HEK293T (cell line): ENCODE results near the gene TRPT1.

ENCODE experiments used
- CTCF ChIA-PET: fragments of 350-600 bp; formaldehyde crosslinking; extraction: SDS; loops from one replicate; lab custom pipeline; 2021; ENCODE audit warnings: antibody characterized with exemption, inconsistent platforms; lab: Yijun Ruan, JAX
- POLR2A ChIA-PET: fragments of 350-600 bp; formaldehyde crosslinking; extraction: SDS; loops from one replicate; lab custom pipeline; 2020; ENCODE audit warnings: antibody characterized with exemption, inconsistent platforms; lab: Yijun Ruan, JAX
- DNase-seq: peaks from one replicate; pipeline ENCODE4 v3.0.0; 2012; ENCODE audit warnings: mixed read lengths; ENCODE audit errors: extremely low spot score
- ARNT ChIP-seq: fragments of 450-650 bp; IDR thresholded peaks from 2 replicates; pipeline ENCODE4 v1.6.1; 2017; ENCODE audit warnings: mild to moderate bottlenecking
- BHLHE40 ChIP-seq: fragments of 450-650 bp; IDR thresholded peaks from 2 replicates; pipeline ENCODE4 v1.6.1; 2016; ENCODE audit warnings: mild to moderate bottlenecking, moderate library complexity, borderline replicate concordance
- CTBP1 ChIP-seq: fragments of 450-650 bp; IDR thresholded peaks from 2 replicates; pipeline ENCODE4 v1.6.1; 2016; ENCODE audit warnings: borderline replicate concordance
- ELF4 ChIP-seq: fragments of 450-650 bp; IDR thresholded peaks from 2 replicates; pipeline ENCODE4 v1.6.1; 2017; ENCODE audit warnings: antibody characterized with exemption
- FOXA1 ChIP-seq: fragments of 450-650 bp; IDR thresholded peaks from 2 replicates; pipeline ENCODE4 v1.6.1; 2016; ENCODE audit warnings: mild to moderate bottlenecking
- FOXK2 ChIP-seq: fragments of 450-650 bp; IDR thresholded peaks from 2 replicates; pipeline ENCODE4 v1.6.1; 2016; ENCODE audit warnings: mild to moderate bottlenecking
- FOXM1 ChIP-seq: fragments of 450-650 bp; IDR thresholded peaks from 2 replicates; pipeline ENCODE4 v1.6.1; 2017; ENCODE audit warnings: mild to moderate bottlenecking, borderline replicate concordance
- HDGF ChIP-seq: fragments of 450-650 bp; IDR thresholded peaks from 2 replicates; pipeline ENCODE4 v1.6.1; 2017; ENCODE audit warnings: antibody characterized with exemption, borderline replicate concordance
- L3MBTL2 ChIP-seq: fragments of 450-650 bp; conservative IDR thresholded peaks from 2 replicates; pipeline ENCODE4 v1.6.1; 2016; ENCODE audit warnings: mild to moderate bottlenecking
- LEF1 ChIP-seq: fragments of 450-650 bp; IDR thresholded peaks from 2 replicates; pipeline ENCODE4 v1.6.1; 2017; ENCODE audit warnings: mild to moderate bottlenecking, borderline replicate concordance
- NFRKB ChIP-seq: fragments of 450-650 bp; IDR thresholded peaks from 2 replicates; pipeline ENCODE4 v1.6.1; 2016; ENCODE audit warnings: mild to moderate bottlenecking, moderate library complexity
- SP1 ChIP-seq: fragments of 450-650 bp; IDR thresholded peaks from 2 replicates; pipeline ENCODE4 v1.6.1; 2017
- SUZ12 ChIP-seq: fragments of 450-650 bp; IDR thresholded peaks from 2 replicates; pipeline ENCODE4 v1.6.1; 2016; ENCODE audit warnings: mild to moderate bottlenecking
- TARDBP ChIP-seq: fragments of 450-650 bp; IDR thresholded peaks from 2 replicates; pipeline ENCODE4 v1.6.1; 2016
- ZNF384 ChIP-seq: fragments of 450-650 bp; IDR thresholded peaks from 2 replicates; pipeline ENCODE4 v1.6.1; 2016
- TF ChIP-seq, protein P1 (sequence below): fragments of 450-650 bp; IDR thresholded peaks from 2 replicates; pipeline ENCODE4 v1.6.1; 2016

TRPT1 gene

GRCh38 chr11:64206457-64207255 is 19.3 kb downstream of the TRPT1 start, which contains the start of gene FERMT3:
TSS of gene FERMT3 (plus strand) at chr11:64206721. CDS start at chr11:64207365, 644 bp downstream.
- TF ChIP-seq CTBP1 = no peak
- TF ChIP-seq L3MBTL2 = no peak
- TF ChIP-seq HDGF = no peak
- no peak for TF ChIP-seq ZNF384
- TF ChIP-seq, protein P1, sequence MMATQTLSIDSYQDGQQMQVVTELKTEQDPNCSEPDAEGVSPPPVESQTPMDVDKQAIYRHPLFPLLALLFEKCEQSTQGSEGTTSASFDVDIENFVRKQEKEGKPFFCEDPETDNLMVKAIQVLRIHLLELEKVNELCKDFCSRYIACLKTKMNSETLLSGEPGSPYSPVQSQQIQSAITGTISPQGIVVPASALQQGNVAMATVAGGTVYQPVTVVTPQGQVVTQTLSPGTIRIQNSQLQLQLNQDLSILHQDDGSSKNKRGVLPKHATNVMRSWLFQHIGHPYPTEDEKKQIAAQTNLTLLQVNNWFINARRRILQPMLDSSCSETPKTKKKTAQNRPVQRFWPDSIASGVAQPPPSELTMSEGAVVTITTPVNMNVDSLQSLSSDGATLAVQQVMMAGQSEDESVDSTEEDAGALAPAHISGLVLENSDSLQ = no peak
- no peak for TF ChIP-seq FOXM1
- no peak for TF ChIP-seq ARNT
- no peak for TF ChIP-seq BHLHE40
- TF ChIP-seq SP1 = no peak
- TF ChIP-seq FOXK2 = no peak
- no peak for TF ChIP-seq FOXA1
- no peak for TF ChIP-seq LEF1
- no peak for TF ChIP-seq TARDBP
- ChIA-PET CTCF (interaction anchor here (0.7 to 3.0 kb wide), 2 partner anchors 44 to 63 kb away, joined by 3 to 14 read pairs; partner anchors contain the start of gene PLCB3), POLR2A (interaction anchor here (0.7 to 3.8 kb wide), 5 partner anchors 9 to 111 kb away, joined by 3 to 23 read pairs (median 4); partner anchors contain the start of genes PRDX5, STIP1 and TRMT112)
- DNase-seq = no peak

DNA sequence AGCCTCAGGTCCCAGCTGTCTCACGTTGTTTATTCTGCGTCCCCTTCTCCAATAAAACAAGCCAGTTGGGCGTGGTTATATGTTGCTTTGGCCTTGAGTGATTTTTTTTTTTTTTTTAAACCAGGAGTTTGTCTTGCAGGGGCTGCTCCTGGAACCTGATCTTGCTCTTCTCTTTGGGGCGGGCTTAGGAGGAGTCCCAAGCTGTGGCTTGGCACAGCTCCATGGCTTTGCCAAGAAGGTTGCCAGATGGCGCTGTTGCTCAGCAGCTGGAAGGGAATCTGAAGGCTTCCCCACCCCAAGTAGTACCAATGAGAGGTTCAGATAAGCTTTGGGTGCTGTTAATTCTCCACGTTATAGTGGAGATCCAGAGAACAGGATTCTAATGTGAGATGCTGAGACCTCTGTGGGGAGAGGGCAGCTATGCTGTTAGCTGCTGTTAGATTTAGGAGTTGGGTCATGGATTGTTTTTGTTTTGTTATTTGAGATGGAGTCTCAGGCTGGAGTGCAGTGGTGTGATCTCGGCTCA is 21.5 kb downstream of the TRPT1 start:
- CTCF ChIA-PET = interaction anchor here (0.6 to 3.0 kb wide), 19 partner anchors 11 to 374 kb away, joined by 3 to 18 read pairs (median 4); partner anchors contain the start of genes FKBP2, NUDT22, PLCB3 and STIP1
- POLR2A ChIA-PET = interaction anchor here (1.0 to 3.8 kb wide), 5 partner anchors 20 to 100 kb away, joined by 3 to 23 read pairs (median 7); partner anchors contain the start of genes NUDT22 and TRPT1
- no peak for TF ChIP-seq TARDBP
- peak; percentile 90 for TF ChIP-seq ZNF384
- DNase-seq = peak; percentile 78

DNA sequence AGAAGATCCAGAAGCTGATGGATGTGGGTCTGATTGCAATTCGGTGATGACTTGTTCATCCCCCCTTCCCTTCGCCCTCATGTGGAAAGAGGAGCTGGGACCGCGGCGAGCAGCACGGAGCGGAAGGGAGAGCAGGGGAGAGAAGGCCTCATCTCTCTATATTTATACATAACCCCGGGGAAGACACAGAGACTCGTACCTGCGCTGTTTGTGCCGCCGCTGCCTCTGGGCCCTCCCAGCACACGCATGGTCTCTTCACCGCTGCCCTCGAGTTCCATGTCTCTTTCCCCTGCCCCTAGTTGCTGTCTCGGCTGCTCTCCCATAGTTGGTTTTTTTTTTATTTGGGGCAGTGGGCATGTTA is 21.9 kb downstream of the TRPT1 start:
- TF ChIP-seq TARDBP = no peak
- DNase-seq = no peak
- POLR2A ChIA-PET = interaction anchor here (1.0 to 3.8 kb wide), 5 partner anchors 19 to 100 kb away, joined by 3 to 23 read pairs (median 7); partner anchors contain the start of genes NUDT22 and TRPT1
- CTCF ChIA-PET = interaction anchor here (0.6 to 3.0 kb wide), 15 partner anchors 11 to 374 kb away, joined by 3 to 18 read pairs (median 4); partner anchors contain the start of genes FKBP2, NUDT22, PLCB3 and STIP1

- no peak for DNase-seq
- no peak for TF ChIP-seq ELF4
- TF ChIP-seq FOXK2 = no peak
- no peak for TF ChIP-seq FOXA1
- ChIA-PET POLR2A (interaction anchor here (1.4 to 1.6 kb wide), 2 partner anchors 19 to 101 kb away, joined by 3 to 7 read pairs; no protein-coding TSS in a partner anchor), CTCF (interaction anchor here (1.2 to 3.0 kb wide), 3 partner anchors 18 to 69 kb away, joined by 3 to 18 read pairs (median 14); partner anchors contain the start of genes PLCB3 and STIP1)
Observed at GRCh38 chr11:64203421-64204079, 22.4 kb downstream of the TRPT1 start.

- ChIA-PET POLR2A (interaction anchor here (0.7 to 1.4 kb wide), 2 partner anchors 18 to 21 kb away, joined by 3 to 4 read pairs; no protein-coding TSS in a partner anchor), CTCF (no interaction called here)
- DNase-seq = no peak
- TF ChIP-seq L3MBTL2 = no peak
- no peak for TF ChIP-seq ELF4
- no peak for TF ChIP-seq NFRKB
- no peak for TF ChIP-seq SUZ12
Observed at GRCh38 chr11:64202992-64203391, 23.0 kb downstream of the TRPT1 start.

- ChIA-PET CTCF (interaction anchor here (0.6 kb wide), 1 partner anchor 140 kb away, joined by 3 read pairs; no protein-coding TSS in a partner anchor), POLR2A (interaction anchor here (0.6 to 2.0 kb wide), 3 partner anchors 14 to 68 kb away, joined by 3 to 9 read pairs (median 4); partner anchors contain the start of gene STIP1)
- TF ChIP-seq, protein P1 = no peak
- TF ChIP-seq NFRKB (no peak), BHLHE40 (no peak), SUZ12 (no peak), CTBP1 (no peak), L3MBTL2 (no peak), ELF4 (no peak)
- no peak for DNase-seq
Observed at GRCh38 chr11:64201543-64201942, 24.4 kb downstream of the TRPT1 start.

DNA sequence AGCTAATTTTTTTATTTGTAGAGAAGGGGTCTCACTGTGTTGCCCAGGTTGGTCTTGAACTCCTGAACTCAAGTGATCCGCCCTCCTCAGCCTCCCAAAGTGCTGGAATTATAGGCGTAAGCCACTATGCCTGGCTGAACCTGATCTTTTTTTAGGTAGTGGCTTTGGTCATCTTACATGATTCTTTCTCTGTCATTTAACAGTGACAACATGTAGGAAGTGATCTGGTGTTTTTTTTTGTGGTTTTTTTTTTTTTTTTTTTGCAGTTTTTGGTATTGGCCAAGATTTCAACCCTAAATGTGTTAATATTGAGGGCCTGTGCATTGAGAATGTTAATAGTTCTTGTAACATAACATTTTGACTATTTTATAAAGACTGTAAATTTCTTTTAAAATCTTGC is 27.5 kb downstream of the TRPT1 start:
- TF ChIP-seq SP1 (no peak), LEF1 (no peak), HDGF (no peak), NFRKB (no peak), FOXA1 (no peak), CTBP1 (no peak), TARDBP (no peak), ZNF384 (no peak)
- DNase-seq = no peak
- ChIA-PET POLR2A (no interaction called here), CTCF (no interaction called here)
